Vagina (tissue), 2 donors: Measurements from ENCODE around the gene TYMS. TPM values are rescaled to one million over a fixed set of nuclear protein-coding genes. Genes with fewer than 3 reads are reported as not detected.
A peak's percentile ranks its signal among the peaks of the same experiment; 100 is the strongest.

ENCODE experiments used
- DNase-seq, 2 donors: peaks; one replicate each; pipeline ENCODE4 v3.0.0-alpha.2; 2017; ENCODE audit errors: extremely low spot score in 2 of 2
- H3K27ac ChIP-seq: fragments of 200-600 bp; sonication (generic); one replicate; pipeline ENCODE4 v1.5.1; 2019
- H3K27me3 ChIP-seq: fragments of 200-600 bp; sonication (generic); one replicate; pipeline ENCODE4 v1.5.1; 2019
- H3K36me3 ChIP-seq, 2 donors: fragments of 200-600 bp; sonication (generic); one replicate each; pipeline ENCODE4 v1.5.1; 2017 to 2019
- H3K4me1 ChIP-seq: fragments of 200-600 bp; sonication (generic); one replicate; pipeline ENCODE4 v1.5.1; 2019
- H3K4me3 ChIP-seq, 2 donors: fragments of 200-600 bp; sonication (generic); 1 replicate in 1 of 2; 2 replicates in 1 of 2; pipeline ENCODE4 v1.5.1; 2016 to 2019
- H3K9me3 ChIP-seq: fragments of 200-600 bp; sonication (generic); one replicate; pipeline ENCODE4 v1.5.1; 2019
- CTCF ChIP-seq, 3 experiments: fragments of 450-650 bp in 2 of 3; fragments of 200-600 bp in 1 of 3; sonication (generic) in 1 of 3; IDR thresholded peaks; one replicate each; pipeline ENCODE4 v1.5.1; 2017 to 2019; ENCODE audit warnings: antibody characterized with exemption in 3 of 3, mild to moderate bottlenecking in 2 of 3, moderate library complexity in 2 of 3
- POLR2A ChIP-seq, 2 donors: fragments of 450-650 bp; IDR thresholded peaks; one replicate each; pipeline ENCODE4 v1.6.1; 2017; ENCODE audit warnings: antibody characterized with exemption in 2 of 2, mild to moderate bottlenecking in 2 of 2, moderate library complexity in 2 of 2
- POLR2AphosphoS5 ChIP-seq, 2 donors: sonication (generic); formaldehyde crosslinking; IDR thresholded peaks; one replicate each; pipeline ENCODE4 v1.9.0; 2017; ENCODE audit warnings: antibody characterized with exemption in 2 of 2, mild to moderate bottlenecking in 2 of 2, low read depth in 1 of 2; ENCODE audit not compliant: insufficient read depth in 1 of 2
- intact Hi-C: fragments of 100-400 bp; cut with DNase I; formaldehyde crosslinking; loops from one replicate; pipeline ENCODE4 v1.15.1; 2023
- total RNA-seq: library from RNA; depleted of rRNA; stranded (reverse); fragments of >200 nt; gene quantifications from one replicate; pipeline ENCODE4 v1.2.3, GENCODE V29; 2016

TYMS gene
- total RNA-seq, 1 donor from 2014 or later, result 11.3 TPM

GRCh38 chr18:693466-694187, 36.2 kb downstream of the TYMS start:
- no peaks in the 10 kb centered on the region for H3K9me3 ChIP-seq
- DNase-seq, result no peak
- peaks cover 0 to 20% of the 10 kb centered on the region in 2 donors for H3K36me3 ChIP-seq
- no peaks in the 10 kb centered on the region for H3K27me3 ChIP-seq
- no peaks in the 10 kb centered on the region for H3K4me1 ChIP-seq
- no peak overlapping the region for H3K27ac ChIP-seq
- intact Hi-C loops, result no loop called here
- TF ChIP-seq POLR2A (IDR thresholded peaks at IDR 0.05) (no peak), CTCF (IDR thresholded peaks at IDR 0.05) (no peak), POLR2AphosphoS5 (IDR thresholded peaks at IDR 0.05; ENCODE audit: insufficient read depth in 1 of 2, low read depth in 1 of 2) (no peak)
- no peak overlapping the region for H3K4me3 ChIP-seq

GRCh38 chr18:697012-697411, 39.6 kb downstream of the TYMS start:
- peaks cover 4% of the 10 kb centered on the region for H3K4me1 ChIP-seq
- H3K27ac ChIP-seq, result no peak overlapping the region
- DNase-seq, result peak in 1 of 2 donors; percentile 29
- H3K4me3 ChIP-seq, result no peak overlapping the region
- no peaks in the 10 kb centered on the region for H3K27me3 ChIP-seq
- intact Hi-C loops, result no loop called here
- H3K36me3 ChIP-seq, result peaks cover 0 to 10% of the 10 kb centered on the region in 2 donors
- no peak for TF ChIP-seq POLR2AphosphoS5 (IDR thresholded peaks at IDR 0.05; ENCODE audit: insufficient read depth in 1 of 2, low read depth in 1 of 2)
- H3K9me3 ChIP-seq, result no peaks in the 10 kb centered on the region

- H3K9me3 ChIP-seq, result no peaks in the 10 kb centered on the region
- intact Hi-C loops, result no loop called here
- no peak overlapping the region for H3K27ac ChIP-seq
- no peaks in the 10 kb centered on the region for H3K27me3 ChIP-seq
- TF ChIP-seq POLR2A (IDR thresholded peaks at IDR 0.05), result no peak
- TF ChIP-seq CTCF (IDR thresholded peaks at IDR 0.05), result no peak
- no peak for TF ChIP-seq POLR2AphosphoS5 (IDR thresholded peaks at IDR 0.05; ENCODE audit: insufficient read depth in 1 of 2, low read depth in 1 of 2)
- DNase-seq, result peak in 1 of 2 donors; percentile 62
- H3K4me1 ChIP-seq, result peaks cover 4% of the 10 kb centered on the region
- no peak overlapping the region for H3K4me3 ChIP-seq
- peaks cover 0 to 7% of the 10 kb centered on the region in 2 donors for H3K36me3 ChIP-seq
These were observed 40.3 kb downstream of the TYMS start for GRCh38 chr18:697800-698199.

GRCh38 chr18:703213-703967, 45.9 kb downstream of the TYMS start:
- Histone ChIP-seq H3K4me1 (peaks cover 13% of the 10 kb centered on the region), H3K27me3 (no peaks in the 10 kb centered on the region), H3K9me3 (no peaks in the 10 kb centered on the region), H3K4me3 (no peak overlapping the region), H3K27ac (peak overlapping the region; percentile 49), H3K36me3 (peaks cover 0 to 9% of the 10 kb centered on the region in 2 donors)
- intact Hi-C loops, result no loop called here
- DNase-seq, result peak in 1 of 2 donors; percentile 79
- TF ChIP-seq POLR2A (IDR thresholded peaks at IDR 0.05), result no peak

- Histone ChIP-seq H3K36me3 (peaks cover 0 to 9% of the 10 kb centered on the region in 2 donors), H3K4me3 (no peak overlapping the region), H3K27me3 (no peaks in the 10 kb centered on the region), H3K27ac (no peak overlapping the region), H3K9me3 (no peaks in the 10 kb centered on the region), H3K4me1 (peaks cover 31% of the 10 kb centered on the region)
- intact Hi-C loops, result no loop called here
- TF ChIP-seq CTCF (IDR thresholded peaks at IDR 0.05) (no peak), POLR2A (IDR thresholded peaks at IDR 0.05) (no peak), POLR2AphosphoS5 (IDR thresholded peaks at IDR 0.05; ENCODE audit: insufficient read depth in 1 of 2, low read depth in 1 of 2) (no peak)
- DNase-seq, result no peak
These were observed 49.0 kb downstream of the TYMS start for GRCh38 chr18:706405-706804.

- H3K9me3 ChIP-seq, result no peaks in the 10 kb centered on the region
- TF ChIP-seq POLR2AphosphoS5 (IDR thresholded peaks at IDR 0.05; ENCODE audit: insufficient read depth in 1 of 2, low read depth in 1 of 2), result no peak
- TF ChIP-seq POLR2A (IDR thresholded peaks at IDR 0.05), result no peak
- TF ChIP-seq CTCF (IDR thresholded peaks at IDR 0.05), result no peak
- peaks cover 0 to 9% of the 10 kb centered on the region in 2 donors for H3K36me3 ChIP-seq
- no peak for DNase-seq
- no peaks in the 10 kb centered on the region for H3K27me3 ChIP-seq
- intact Hi-C loops, result no loop called here
- H3K4me1 ChIP-seq, result peaks cover 30% of the 10 kb centered on the region
- H3K4me3 ChIP-seq, result no peak overlapping the region
- no peak overlapping the region for H3K27ac ChIP-seq
These were observed 50.6 kb downstream of the TYMS start for GRCh38 chr18:708096-708495.
